Globus pallidus (tissue), 1 donor: Measurements from ENCODE around the gene TAF10.

Experiments
- DNase-seq: peaks from one replicate; pipeline ENCODE4 v3.0.0-alpha.2; 2015; ENCODE audit warnings: low spot score

Gene TAF10

GRCh38 chr11:6623391-6624363 is 11.7 kb upstream of the TAF10 start:
- no peak for DNase-seq

GRCh38 chr11:6622261-6623171 is 10.5 kb upstream of the TAF10 start:
- no peak for DNase-seq

GRCh38 chr11:6621711-6622211 is 9.7 kb upstream of the TAF10 start:
- DNase-seq = no peak

- DNase-seq = no peak
Measured at GRCh38 chr11:6620636-6621035, 8.6 kb upstream of the TAF10 start.

GRCh38 chr11:6619004-6619745 is 7.2 kb upstream of the TAF10 start, which contains the start of gene TPP1:
TSS of gene TPP1 (minus strand) at chr11:6619422. CDS start at chr11:6619400, 22 bp downstream.
- DNase-seq = peak; percentile 98

- DNase-seq = peak; percentile 61
Measured at GRCh38 chr11:6618117-6619003, 6.3 kb upstream of the TAF10 start.

- no peak for DNase-seq
Measured at GRCh38 chr11:6617315-6617781, 5.3 kb upstream of the TAF10 start.

- DNase-seq = no peak
Measured at GRCh38 chr11:6616596-6617250, 4.7 kb upstream of the TAF10 start.

- DNase-seq = no peak
Measured at GRCh38 chr11:6615882-6616585, 4.0 kb upstream of the TAF10 start.

- no peak for DNase-seq
Measured at GRCh38 chr11:6615046-6615445, 3.0 kb upstream of the TAF10 start.

GRCh38 chr11:6614446-6614845 is 2.4 kb upstream of the TAF10 start:
- DNase-seq = no peak

- no peak for DNase-seq
Measured at GRCh38 chr11:6613496-6613895, 1.5 kb upstream of the TAF10 start.

GRCh38 chr11:6611963-6612212 is 128 bp downstream of the TAF10 start:
- no peak for DNase-seq

- DNase-seq = no peak
Measured at GRCh38 chr11:6611092-6611962, 689 bp downstream of the TAF10 start.

- DNase-seq = no peak
Measured at GRCh38 chr11:6610591-6610990, 1.4 kb downstream of the TAF10 start.

GRCh38 chr11:6609502-6610015 is 2.5 kb downstream of the TAF10 start:
- no peak for DNase-seq

GRCh38 chr11:6608726-6609501 is 3.1 kb downstream of the TAF10 start:
- DNase-seq = no peak

GRCh38 chr11:6608011-6608410 is 4.0 kb downstream of the TAF10 start:
- DNase-seq = no peak
